Measurements from ENCODE around the gene SCYGR2. TPM values are rescaled to one million over a fixed set of nuclear protein-coding genes. Genes with fewer than 3 reads are reported as not detected.

Gene SCYGR2
- total and polyA plus RNA-seq, 4 donors, result not detected

DNA sequence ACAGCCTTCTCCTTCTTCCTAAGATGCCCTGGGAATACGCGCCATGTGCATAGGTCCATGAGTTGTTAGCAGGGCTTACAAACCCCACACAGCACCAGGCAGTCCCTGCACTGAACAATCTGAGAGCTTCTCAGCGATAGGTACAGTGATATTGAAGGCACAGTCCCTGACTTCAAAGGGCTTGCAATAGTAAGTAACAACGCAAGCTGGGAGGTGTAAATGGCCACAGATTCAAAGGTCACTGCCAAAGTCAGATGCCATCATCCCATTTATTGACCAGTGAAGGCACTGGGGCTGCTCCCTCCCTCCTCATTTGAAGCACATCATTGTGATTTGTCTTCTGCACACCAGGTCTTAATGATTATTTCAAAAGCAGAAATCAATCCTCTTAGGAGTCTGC, 16.5 kb downstream of the SCYGR2 start (continued):
- TF ChIP-seq, protein P1, sequence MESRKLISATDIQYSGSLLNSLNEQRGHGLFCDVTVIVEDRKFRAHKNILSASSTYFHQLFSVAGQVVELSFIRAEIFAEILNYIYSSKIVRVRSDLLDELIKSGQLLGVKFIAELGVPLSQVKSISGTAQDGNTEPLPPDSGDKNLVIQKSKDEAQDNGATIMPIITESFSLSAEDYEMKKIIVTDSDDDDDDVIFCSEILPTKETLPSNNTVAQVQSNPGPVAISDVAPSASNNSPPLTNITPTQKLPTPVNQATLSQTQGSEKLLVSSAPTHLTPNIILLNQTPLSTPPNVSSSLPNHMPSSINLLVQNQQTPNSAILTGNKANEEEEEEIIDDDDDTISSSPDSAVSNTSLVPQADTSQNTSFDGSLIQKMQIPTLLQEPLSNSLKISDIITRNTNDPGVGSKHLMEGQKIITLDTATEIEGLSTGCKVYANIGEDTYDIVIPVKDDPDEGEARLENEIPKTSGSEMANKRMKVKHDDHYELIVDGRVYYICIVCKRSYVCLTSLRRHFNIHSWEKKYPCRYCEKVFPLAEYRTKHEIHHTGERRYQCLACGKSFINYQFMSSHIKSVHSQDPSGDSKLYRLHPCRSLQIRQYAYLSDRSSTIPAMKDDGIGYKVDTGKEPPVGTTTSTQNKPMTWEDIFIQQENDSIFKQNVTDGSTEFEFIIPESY (IDR thresholded peaks at IDR 0.05), result no peak
- TF ChIP-seq MAX (IDR thresholded peaks at IDR 0.05) (no peak), EGR1 (IDR thresholded peaks at IDR 0.05; ENCODE audit: low read depth in 2 of 2) (no peak), RXRA (IDR thresholded peaks at IDR 0.05) (no peak), FOXA2 (IDR thresholded peaks at IDR 0.05) (no peak), JUND (IDR thresholded peaks at IDR 0.05) (no peak)

DNA sequence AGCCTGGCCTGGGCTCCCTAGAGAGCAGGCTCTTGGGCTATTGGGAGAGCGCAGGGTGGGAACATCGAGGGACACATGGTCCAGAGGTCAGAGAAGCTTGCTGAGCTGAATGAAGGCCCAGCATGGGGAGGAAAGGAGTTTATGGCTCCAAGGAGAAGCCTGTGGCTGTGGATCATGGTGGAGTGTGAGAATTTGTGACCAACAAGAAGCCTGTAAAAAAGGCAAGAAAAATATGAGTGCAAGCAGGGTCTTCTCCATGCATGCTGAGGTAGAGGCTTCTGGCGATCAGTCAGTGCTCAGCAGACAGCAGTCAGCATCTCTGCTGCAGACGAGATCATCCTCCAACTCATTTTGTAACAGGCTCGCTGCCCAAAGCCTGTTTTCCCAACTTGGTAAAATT, 17.2 kb downstream of the SCYGR2 start:
- no peak overlapping the region for H3K27ac ChIP-seq (ENCODE audit: low read depth in 1 of 2, low read length in 2 of 2)
- TF ChIP-seq HNF4A (conservative IDR thresholded peaks at IDR 0.05), result no peak
- TF ChIP-seq, protein P2, sequence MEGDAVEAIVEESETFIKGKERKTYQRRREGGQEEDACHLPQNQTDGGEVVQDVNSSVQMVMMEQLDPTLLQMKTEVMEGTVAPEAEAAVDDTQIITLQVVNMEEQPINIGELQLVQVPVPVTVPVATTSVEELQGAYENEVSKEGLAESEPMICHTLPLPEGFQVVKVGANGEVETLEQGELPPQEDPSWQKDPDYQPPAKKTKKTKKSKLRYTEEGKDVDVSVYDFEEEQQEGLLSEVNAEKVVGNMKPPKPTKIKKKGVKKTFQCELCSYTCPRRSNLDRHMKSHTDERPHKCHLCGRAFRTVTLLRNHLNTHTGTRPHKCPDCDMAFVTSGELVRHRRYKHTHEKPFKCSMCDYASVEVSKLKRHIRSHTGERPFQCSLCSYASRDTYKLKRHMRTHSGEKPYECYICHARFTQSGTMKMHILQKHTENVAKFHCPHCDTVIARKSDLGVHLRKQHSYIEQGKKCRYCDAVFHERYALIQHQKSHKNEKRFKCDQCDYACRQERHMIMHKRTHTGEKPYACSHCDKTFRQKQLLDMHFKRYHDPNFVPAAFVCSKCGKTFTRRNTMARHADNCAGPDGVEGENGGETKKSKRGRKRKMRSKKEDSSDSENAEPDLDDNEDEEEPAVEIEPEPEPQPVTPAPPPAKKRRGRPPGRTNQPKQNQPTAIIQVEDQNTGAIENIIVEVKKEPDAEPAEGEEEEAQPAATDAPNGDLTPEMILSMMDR (IDR thresholded peaks at IDR 0.05; ENCODE audit: low read depth, low read length, missing input control), result no peak
- TF ChIP-seq FOXA1 (IDR thresholded peaks at IDR 0.05), result no peak
- no peak for TF ChIP-seq JUND (IDR thresholded peaks at IDR 0.05)
- TF ChIP-seq, protein P1 (IDR thresholded peaks at IDR 0.05), result no peak
- TF ChIP-seq EGR1 (IDR thresholded peaks at IDR 0.05; ENCODE audit: low read depth in 2 of 2), result no peak
- TF ChIP-seq GABPA (IDR thresholded peaks at IDR 0.05 in 1 of 2, conservative IDR thresholded peaks at IDR 0.05 in 1 of 2), result no peak
- TF ChIP-seq YY1 (IDR thresholded peaks at IDR 0.05), result no peak
- no peak for TF ChIP-seq TAF1 (conservative IDR thresholded peaks at IDR 0.05)
- no peak for TF ChIP-seq NR2F2 (IDR thresholded peaks at IDR 0.05)
- TF ChIP-seq SP1 (IDR thresholded peaks at IDR 0.05), result no peak
- TF ChIP-seq RAD21 (IDR thresholded peaks at IDR 0.05), result no peak
- TF ChIP-seq ATF3 (IDR thresholded peaks at IDR 0.05), result no peak
- TF ChIP-seq FOXA2 (IDR thresholded peaks at IDR 0.05), result no peak
- no peak for TF ChIP-seq REST (IDR thresholded peaks at IDR 0.05)
- TF ChIP-seq HNF4G (IDR thresholded peaks at IDR 0.05), result no peak
- TF ChIP-seq RXRA (IDR thresholded peaks at IDR 0.05), result no peak
- TF ChIP-seq MAX (IDR thresholded peaks at IDR 0.05), result no peak
- DNase-seq (ENCODE audit: low spot score), result no peak
- no peaks in the 10 kb centered on the region for H3K27me3 ChIP-seq (ENCODE audit: control insufficient read depth in 4 of 4, insufficient read depth in 4 of 4, low read length in 3 of 4)
- H3K4me3 ChIP-seq (ENCODE audit: low read depth in 1 of 3, low read length in 3 of 3), result no peak overlapping the region
- H3K9ac ChIP-seq (ENCODE audit: low read depth in 1 of 2, low read length in 2 of 2), result no peak overlapping the region
- no peaks in the 10 kb centered on the region for H3K36me3 ChIP-seq (ENCODE audit: control insufficient read depth in 4 of 4, insufficient read depth in 3 of 4, low read depth in 1 of 4, low read length in 3 of 4)
- 71% methylated on average over 5 of the region's 5 CpGs for WGBS
- H3K9me3 ChIP-seq (ENCODE audit: control insufficient read depth in 4 of 4, low read length in 3 of 4), result no peaks in the 10 kb centered on the region
- peaks cover 0 to 2% (median 0%) of the 10 kb centered on the region in 4 donors for H3K4me1 ChIP-seq (ENCODE audit: control insufficient read depth in 4 of 4, insufficient read depth in 4 of 4, low read length in 3 of 4)

All from liver (tissue), 9 donors.